Astrocyte of the spinal cord (primary cell): ENCODE measurements around the gene BICDL2.
"Not testable (repeated sequence)": the region's sequence is repeated elsewhere in the genome, so short reads cannot be mapped to it uniquely, and the experiment has no call there.

Source experiments
- DNase-seq: peaks from one replicate; pipeline ENCODE4 v3.0.0; 2011; ENCODE audit warnings: low read depth, low spot score
- H3K4me3 ChIP-seq: 2 replicates; pipeline ENCODE4 v1.5.1; 2011; ENCODE audit warnings: low read depth, mild to moderate bottlenecking, low read length, moderate library complexity
- CTCF ChIP-seq: IDR thresholded peaks from 2 replicates; pipeline ENCODE4 v1.5.1; 2012; ENCODE audit warnings: low read depth, mild to moderate bottlenecking, low read length, inconsistent platforms
- in situ Hi-C: cut with HindIII; loops from 2 replicates; pipeline ENCODE4 v1.10.0; 2017; ENCODE audit warnings: low sequenced_read_pairs

The BICDL2 gene

GRCh38 chr16:3058139-3059030 lies 21.6 kb upstream of the BICDL2 start:
- TF ChIP-seq CTCF, result peak; percentile 6
- DNase-seq, result peak; percentile 24
- in situ Hi-C loops, result no loop called here
- peak overlapping the region; percentile 76 for H3K4me3 ChIP-seq

- in situ Hi-C loops, result no loop called here
- no peak overlapping the region for H3K4me3 ChIP-seq
- no peak for TF ChIP-seq CTCF
- no peak for DNase-seq
Observed at GRCh38 chr16:3057181-3058138, 20.7 kb upstream of the BICDL2 start.

- in situ Hi-C loops, result no loop called here
- H3K4me3 ChIP-seq, result no peak overlapping the region
- no peak for TF ChIP-seq CTCF
- DNase-seq, result no peak
Observed at GRCh38 chr16:3056336-3057180, 19.8 kb upstream of the BICDL2 start.

GRCh38 chr16:3055734-3056115 lies 19.0 kb upstream of the BICDL2 start:
- H3K4me3 ChIP-seq, DNase-seq, in situ Hi-C loops: not testable (repeated sequence)

- in situ Hi-C loops, result no loop called here
- no peak overlapping the region for H3K4me3 ChIP-seq
- no peak for TF ChIP-seq CTCF
- no peak for DNase-seq
Observed at GRCh38 chr16:3054965-3055733, 18.4 kb upstream of the BICDL2 start.

GRCh38 chr16:3053330-3053710 lies 16.6 kb upstream of the BICDL2 start:
- H3K4me3 ChIP-seq, DNase-seq, in situ Hi-C loops: not testable (repeated sequence)

GRCh38 chr16:3052571-3053329 lies 16.0 kb upstream of the BICDL2 start:
- in situ Hi-C loops, DNase-seq, H3K4me3 ChIP-seq: not testable (repeated sequence)
